Left lung (tissue), 10 donors: ENCODE results near the gene GDA. TPM values are rescaled to one million over a fixed set of nuclear protein-coding genes. Genes with fewer than 3 reads are reported as not detected.

Experiments used
- ATAC-seq: fragments of 200-7000 bp; cut with Tn5 transposase; one replicate; pipeline ENCODE4 v1.9.1; 2020; ENCODE audit warnings: moderate library complexity
- DNase-seq, 4 donors: peaks; one replicate each; pipeline ENCODE4 v3.0.0-alpha.2; 2013 to 2020
- H3K27ac ChIP-seq, 2 donors: fragments of 200-600 bp; sonication (generic) in 1 of 2; one replicate each; pipeline versions ENCODE4 v1.5.0 to v1.8.0; 2020 to 2021
- H3K27me3 ChIP-seq, 2 donors: fragments of 200-600 bp; sonication (generic) in 1 of 2; one replicate each; pipeline versions ENCODE4 v1.5.0 to v1.8.0; 2020 to 2021
- H3K36me3 ChIP-seq, 2 donors: fragments of 200-600 bp; sonication (generic) in 1 of 2; one replicate each; pipeline versions ENCODE4 v1.5.0 to v1.8.0; 2020 to 2021
- H3K4me1 ChIP-seq, 2 donors: fragments of 200-600 bp; one replicate each; pipeline ENCODE4 v1.8.0; 2021
- H3K4me3 ChIP-seq, 2 donors: fragments of 200-600 bp; sonication (generic) in 1 of 2; one replicate each; pipeline versions ENCODE4 v1.5.0 to v1.8.0; 2020 to 2021; ENCODE audit warnings: mild to moderate bottlenecking in 1 of 2
- H3K9me3 ChIP-seq, 2 donors: fragments of 200-600 bp; sonication (generic) in 1 of 2; one replicate each; pipeline versions ENCODE4 v1.5.0 to v1.8.0; 2020 to 2021
- intact Hi-C, 2 donors: fragments of 100-400 bp; cut with DNase I; formaldehyde crosslinking; loops; one replicate each; pipeline versions ENCODE4 v1.11.2 to v1.14.2; 2022
- polyA plus RNA-seq, 6 donors: library from polyadenylated mRNA; unstranded; fragments of 120-200 nt; gene quantifications; one replicate each; pipeline ENCODE4 v1.2.1, GENCODE V29; 2013; ENCODE audit not compliant: insufficient read length in 6 of 6
- total RNA-seq, 2 donors: library from RNA; stranded (reverse); fragmentation: NEBNext Ultra II Directional; extraction: Animal tissue kit (Norgen Biotek cat#: 25700); gene quantifications; one replicate each; pipeline ENCODE4 v1.2.1, GENCODE V29; 2021
- TF ChIP-seq, protein P1 (sequence below), 2 donors: fragments of 200-600 bp; sonication (generic) in 1 of 2; IDR thresholded peaks; one replicate each; pipeline versions ENCODE4 v1.5.0 to v1.8.0; 2021; ENCODE audit warnings: antibody characterized with exemption in 2 of 2
- donor health status: DM: no; HTN: yes; CAD: no.
- donor health status: DM: no; HTN: no; CAD: no.

GDA gene
- total and polyA plus RNA-seq, 8 donors = 0.08 to 0.31 (median 0.17) TPM; not detected in 1

DNA sequence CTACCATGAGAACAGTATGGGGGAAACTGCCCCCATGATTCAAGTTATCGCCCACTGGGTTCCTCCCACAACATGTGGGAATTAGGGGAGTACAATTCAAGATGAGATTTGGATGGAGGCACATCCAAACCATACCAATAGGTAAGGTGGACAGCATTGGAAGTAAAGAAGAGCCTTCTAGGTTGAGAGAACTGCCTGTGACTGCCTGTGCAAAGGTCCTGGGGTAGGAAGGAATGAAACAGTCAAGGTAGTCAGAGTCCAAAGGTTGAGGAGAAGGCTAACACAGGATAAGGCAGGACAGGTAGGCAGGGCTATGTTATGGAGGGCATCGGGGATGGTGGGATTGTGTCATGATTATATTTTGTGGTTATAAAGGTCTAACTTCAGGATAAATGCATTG, 6.1 kb downstream of the GDA start:
- Histone ChIP-seq H3K27ac (no peak overlapping the region), H3K4me1 (no peaks in the 10 kb centered on the region), H3K9me3 (peaks cover 0 to 2% of the 10 kb centered on the region in 2 donors), H3K4me3 (no peak overlapping the region), H3K36me3 (no peaks in the 10 kb centered on the region), H3K27me3 (peaks cover 3 to 17% of the 10 kb centered on the region in 2 donors)
- TF ChIP-seq, protein P1, sequence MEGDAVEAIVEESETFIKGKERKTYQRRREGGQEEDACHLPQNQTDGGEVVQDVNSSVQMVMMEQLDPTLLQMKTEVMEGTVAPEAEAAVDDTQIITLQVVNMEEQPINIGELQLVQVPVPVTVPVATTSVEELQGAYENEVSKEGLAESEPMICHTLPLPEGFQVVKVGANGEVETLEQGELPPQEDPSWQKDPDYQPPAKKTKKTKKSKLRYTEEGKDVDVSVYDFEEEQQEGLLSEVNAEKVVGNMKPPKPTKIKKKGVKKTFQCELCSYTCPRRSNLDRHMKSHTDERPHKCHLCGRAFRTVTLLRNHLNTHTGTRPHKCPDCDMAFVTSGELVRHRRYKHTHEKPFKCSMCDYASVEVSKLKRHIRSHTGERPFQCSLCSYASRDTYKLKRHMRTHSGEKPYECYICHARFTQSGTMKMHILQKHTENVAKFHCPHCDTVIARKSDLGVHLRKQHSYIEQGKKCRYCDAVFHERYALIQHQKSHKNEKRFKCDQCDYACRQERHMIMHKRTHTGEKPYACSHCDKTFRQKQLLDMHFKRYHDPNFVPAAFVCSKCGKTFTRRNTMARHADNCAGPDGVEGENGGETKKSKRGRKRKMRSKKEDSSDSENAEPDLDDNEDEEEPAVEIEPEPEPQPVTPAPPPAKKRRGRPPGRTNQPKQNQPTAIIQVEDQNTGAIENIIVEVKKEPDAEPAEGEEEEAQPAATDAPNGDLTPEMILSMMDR (IDR thresholded peaks at IDR 0.05) = no peak
- DNase-seq (no peak), ATAC-seq (no peak)
- intact Hi-C loops = no loop called here

DNA sequence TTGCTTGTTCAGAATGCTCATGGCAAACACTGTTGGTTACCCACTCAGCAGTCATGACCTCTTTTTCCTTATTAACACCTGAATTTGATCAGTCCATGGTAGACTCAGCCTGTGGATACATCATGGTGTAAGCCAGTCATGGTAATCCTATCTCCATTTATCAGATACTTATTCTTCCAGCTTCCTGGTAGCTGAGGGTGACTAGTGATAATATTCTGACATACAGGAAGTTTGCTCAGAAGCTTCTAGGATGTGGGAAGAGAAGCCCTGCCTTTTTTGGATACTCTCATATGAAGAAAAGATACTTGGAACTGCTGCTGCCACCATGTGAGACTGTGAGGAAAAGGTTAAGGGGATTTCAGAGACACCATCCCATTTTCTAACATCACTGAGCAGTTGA, 7.3 kb downstream of the GDA start:
- DNase-seq (no peak), ATAC-seq (no peak)
- Histone ChIP-seq H3K4me1 (no peaks in the 10 kb centered on the region), H3K27ac (no peak overlapping the region), H3K9me3 (peaks cover 0 to 2% of the 10 kb centered on the region in 2 donors), H3K36me3 (no peaks in the 10 kb centered on the region), H3K4me3 (no peak overlapping the region), H3K27me3 (peaks cover 0 to 4% of the 10 kb centered on the region in 2 donors)
- intact Hi-C loops = no loop called here
- TF ChIP-seq, protein P1 (IDR thresholded peaks at IDR 0.05) = no peak

DNA sequence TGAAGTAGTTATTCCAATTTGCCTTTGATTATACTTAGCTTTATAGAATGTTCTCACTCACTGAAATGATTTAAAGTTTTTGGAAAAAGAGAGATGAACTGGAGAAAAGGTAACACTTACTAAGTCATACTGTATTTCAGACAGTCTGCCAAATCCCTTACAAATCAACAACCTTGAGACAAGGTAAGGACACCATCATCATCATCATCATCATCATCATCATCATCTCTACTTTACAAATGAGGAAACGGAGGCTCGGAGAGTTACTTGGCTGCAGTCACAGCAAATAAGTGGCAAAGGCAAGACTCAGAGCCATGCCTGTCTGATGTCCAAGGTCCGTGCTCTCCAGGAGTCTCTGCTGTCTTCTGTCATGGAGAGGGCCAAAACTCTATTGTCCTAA, 9.4 kb downstream of the GDA start:
- Histone ChIP-seq H3K9me3 (peaks cover 0 to 2% of the 10 kb centered on the region in 2 donors), H3K4me3 (no peak overlapping the region), H3K27ac (no peak overlapping the region), H3K36me3 (no peaks in the 10 kb centered on the region), H3K27me3 (no peaks in the 10 kb centered on the region), H3K4me1 (no peaks in the 10 kb centered on the region)
- intact Hi-C loops = no loop called here
- DNase-seq (no peak), ATAC-seq (no peak)
- TF ChIP-seq, protein P1 (IDR thresholded peaks at IDR 0.05) = no peak

DNA sequence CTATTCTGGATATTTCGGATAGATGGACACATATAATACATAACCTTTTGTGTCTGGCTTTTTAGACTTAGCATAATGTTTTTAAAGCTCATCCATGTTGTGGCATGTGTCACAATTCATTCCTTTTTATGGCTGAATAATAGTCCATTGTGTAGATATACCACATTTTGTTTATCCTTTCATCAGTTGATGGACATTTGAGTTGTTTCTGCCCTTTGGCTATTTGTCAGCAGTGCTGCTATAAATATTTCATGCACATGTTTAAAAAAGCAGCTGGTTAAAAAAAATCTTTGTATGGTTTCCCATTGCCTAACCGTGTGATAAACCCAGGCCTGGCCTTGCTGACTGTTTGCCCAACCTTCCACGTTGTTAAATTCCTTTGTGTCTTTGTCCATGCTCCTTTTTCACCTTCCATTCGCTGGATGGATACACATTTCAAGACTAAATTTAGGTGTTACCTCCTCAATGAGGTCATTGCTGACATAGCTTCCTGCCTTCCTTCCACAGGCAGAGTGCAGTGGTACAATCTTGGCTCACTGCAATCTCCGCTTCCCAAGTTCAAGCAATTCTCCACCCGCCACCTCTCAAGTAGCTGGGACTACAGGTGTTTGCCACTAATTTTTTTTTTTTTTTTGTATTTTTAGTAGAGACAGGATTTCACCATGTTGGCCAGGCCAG, 11.3 kb downstream of the GDA start:
- DNase-seq = no peak
- no peaks in the 10 kb centered on the region for H3K27me3 ChIP-seq
- no peak for ATAC-seq
- peaks cover 0 to 2% of the 10 kb centered on the region in 2 donors for H3K9me3 ChIP-seq
- H3K4me1 ChIP-seq = no peaks in the 10 kb centered on the region
- intact Hi-C loops = no loop called here
- no peak overlapping the region for H3K4me3 ChIP-seq
- no peaks in the 10 kb centered on the region for H3K36me3 ChIP-seq
- H3K27ac ChIP-seq = no peak overlapping the region
- TF ChIP-seq, protein P1 (IDR thresholded peaks at IDR 0.05) = no peak

DNA sequence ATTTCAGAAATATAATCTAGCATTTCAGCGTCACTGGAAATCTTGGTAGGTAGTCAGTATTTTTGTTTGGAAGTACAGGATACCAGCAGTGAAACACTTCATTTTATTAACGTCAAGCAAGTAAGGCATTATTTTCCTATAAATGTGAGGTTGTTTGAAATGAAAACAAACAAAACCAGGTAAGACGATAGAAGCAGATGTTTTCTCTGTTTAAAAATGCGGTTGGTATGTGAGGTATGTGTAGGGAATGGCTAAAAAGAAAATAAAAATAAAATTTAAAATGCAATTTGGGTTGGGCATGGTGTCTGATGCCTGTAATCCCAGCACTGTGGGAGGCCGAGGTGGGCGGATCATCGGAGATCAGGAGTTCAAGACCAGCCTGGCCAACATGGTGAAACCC, 16.1 kb downstream of the GDA start:
- TF ChIP-seq, protein P1 (IDR thresholded peaks at IDR 0.05) = no peak
- Histone ChIP-seq H3K4me1 (no peaks in the 10 kb centered on the region), H3K9me3 (no peaks in the 10 kb centered on the region), H3K27ac (no peak overlapping the region), H3K36me3 (no peaks in the 10 kb centered on the region), H3K27me3 (no peaks in the 10 kb centered on the region), H3K4me3 (no peak overlapping the region)
- intact Hi-C loops = no loop called here
- ATAC-seq (no peak), DNase-seq (no peak)
